Right lobe of liver (tissue), 6 donors: ENCODE measurements around the gene PSEN1. TPM values are rescaled to one million over a fixed set of nuclear protein-coding genes. Genes with fewer than 3 reads are reported as not detected.

Experiments used
- ATAC-seq, 4 donors: fragments of 200-7000 bp; cut with Tn5 transposase; one replicate each; pipeline ENCODE4 v1.9.1; 2020; ENCODE audit warnings: mild to moderate bottlenecking in 4 of 4, moderate library complexity in 4 of 4
- DNase-seq, 3 donors: peaks; one replicate each; pipeline ENCODE4 v3.0.0-alpha.2; 2020
- H3K27ac ChIP-seq, 3 donors: fragments of 200-600 bp; one replicate each; pipeline ENCODE4 v1.8.0; 2022
- H3K27me3 ChIP-seq, 2 donors: fragments of 200-600 bp; one replicate each; pipeline ENCODE4 v1.8.0; 2022
- H3K36me3 ChIP-seq, 4 donors: fragments of 200-600 bp; sonication (generic) in 1 of 4; one replicate each; pipeline versions ENCODE4 v1.5.1 to v1.8.0; 2017 to 2022; ENCODE audit warnings: control low read depth in 1 of 4
- H3K4me1 ChIP-seq, 4 donors: fragments of 200-600 bp; sonication (generic) in 1 of 4; one replicate each; pipeline versions ENCODE4 v1.5.1 to v1.8.0; 2017 to 2022; ENCODE audit warnings: control low read depth in 1 of 4
- H3K4me3 ChIP-seq, 3 donors: fragments of 200-600 bp; one replicate each; pipeline ENCODE4 v1.8.0; 2022
- H3K9me3 ChIP-seq, 4 donors: fragments of 200-600 bp; sonication (generic) in 1 of 4; one replicate each; pipeline versions ENCODE4 v1.5.1 to v1.8.0; 2017 to 2022; ENCODE audit warnings: control low read depth in 1 of 4
- CTCF ChIP-seq, 4 donors: fragments of 200-600 bp in 3 of 4; fragments of 450-650 bp in 1 of 4; IDR thresholded peaks; one replicate each; pipeline versions ENCODE4 v1.5.1 to v1.8.0; 2016 to 2022; ENCODE audit warnings: antibody characterized with exemption in 4 of 4, mild to moderate bottlenecking in 2 of 4
- POLR2A ChIP-seq: fragments of 450-650 bp; IDR thresholded peaks from one replicate; pipeline ENCODE4 v1.6.1; 2017; ENCODE audit warnings: antibody characterized with exemption, mild to moderate bottlenecking
- WGBS: methylation state at CpG from one replicate; pipeline ENCODE4 v1.1.6; 2018; ENCODE audit warnings: low coverage, low lambda C conversion rate; ENCODE audit not compliant: insufficient coverage; ENCODE audit errors: missing lambda C conversion rate; 5-methylcytosine and 5-hydroxymethylcytosine counted together
- intact Hi-C, 2 donors: fragments of 100-400 bp; cut with DNase I; formaldehyde crosslinking; loops; one replicate each; pipeline versions ENCODE4 v1.11.2 to v1.14.1; 2022
- total RNA-seq, 6 experiments: library from RNA; depleted of rRNA in 2 of 6; stranded (reverse); fragments of >200 nt in 2 of 6; fragmentation: NEBNext Ultra II Directional in 3 of 6; extraction: Animal tissue kit (Norgen Biotek cat#: 25700) in 3 of 6; gene quantifications; one replicate each; pipeline versions ENCODE4 v1.1.0 to v1.2.4, GENCODE V29; 2016 to 2023
- donor health status: DM: no; HTN: yes; CAD: no.
- donor health status: DM: no; HTN: no; CAD: no.
- donor health status: DM: no; HTN: no; CAD: no.
- donor health status: DM: no; HTN: yes; CAD: no.
- donor health status: DM: no; HTN: yes; CAD: no.

Gene PSEN1
- total RNA-seq, 6 experiments from 2014 or later, result 22.5 to 28.2 (median 25.0) TPM

- no peak for ATAC-seq
- H3K4me3 ChIP-seq, result no peak overlapping the region
- 64% methylated on average over 5 of the region's 18 CpGs for WGBS
- no peaks in the 10 kb centered on the region for H3K27me3 ChIP-seq
- TF ChIP-seq POLR2A (no peak), CTCF (IDR thresholded peaks at IDR 0.05) (no peak)
- no peaks in the 10 kb centered on the region for H3K9me3 ChIP-seq
- intact Hi-C loops, result no loop called here
- H3K4me1 ChIP-seq, result peaks cover 0 to 6% (median 0%) of the 10 kb centered on the region in 4 donors
- no peak for DNase-seq
- H3K36me3 ChIP-seq, result no peaks in the 10 kb centered on the region
- H3K27ac ChIP-seq, result no peak overlapping the region
Observed at GRCh38 chr14:73264885-73265720, 128.8 kb downstream of the PSEN1 start.

GRCh38 chr14:73265721-73266046, 129.4 kb downstream of the PSEN1 start:
- Histone ChIP-seq H3K27me3 (no peaks in the 10 kb centered on the region), H3K4me3 (no peak overlapping the region), H3K4me1 (peaks cover 0 to 11% (median 0%) of the 10 kb centered on the region in 4 donors), H3K36me3 (no peaks in the 10 kb centered on the region), H3K27ac (no peak overlapping the region), H3K9me3 (no peaks in the 10 kb centered on the region)
- intact Hi-C loops, result no loop called here
- 83% methylated on average over 3 of the region's 3 CpGs for WGBS
- ATAC-seq, result no peak
- no peak for TF ChIP-seq POLR2A
- TF ChIP-seq CTCF (IDR thresholded peaks at IDR 0.05), result no peak
- no peak for DNase-seq

GRCh38 chr14:73266317-73266716, 130.0 kb downstream of the PSEN1 start:
- intact Hi-C loops, result no loop called here
- Histone ChIP-seq H3K27me3 (no peaks in the 10 kb centered on the region), H3K36me3 (no peaks in the 10 kb centered on the region), H3K27ac (no peak overlapping the region), H3K4me3 (no peak overlapping the region), H3K4me1 (peaks cover 0 to 11% (median 0%) of the 10 kb centered on the region in 4 donors), H3K9me3 (no peaks in the 10 kb centered on the region)
- ATAC-seq (no peak), DNase-seq (no peak)
- 80% methylated on average over 2 of the region's 7 CpGs for WGBS
- TF ChIP-seq CTCF (IDR thresholded peaks at IDR 0.05) (no peak), POLR2A (no peak)

GRCh38 chr14:73267474-73267873, 131.2 kb downstream of the PSEN1 start:
- TF ChIP-seq POLR2A, result no peak
- TF ChIP-seq CTCF (IDR thresholded peaks at IDR 0.05), result no peak
- H3K9me3 ChIP-seq, result no peaks in the 10 kb centered on the region
- WGBS, result 100% methylated on average over 1 of the region's 6 CpGs
- no peaks in the 10 kb centered on the region for H3K27me3 ChIP-seq
- no peak overlapping the region for H3K4me3 ChIP-seq
- no peak overlapping the region for H3K27ac ChIP-seq
- no peak for DNase-seq
- H3K36me3 ChIP-seq, result no peaks in the 10 kb centered on the region
- H3K4me1 ChIP-seq, result peaks cover 0 to 11% (median 0%) of the 10 kb centered on the region in 4 donors
- ATAC-seq, result no peak
- intact Hi-C loops, result no loop called here
